Left ventricle myocardium inferior (tissue), 1 donor: Measurements from ENCODE around the gene CTBP2. TPM values are rescaled to one million over a fixed set of nuclear protein-coding genes. Genes with fewer than 3 reads are reported as not detected.

ENCODE experiments used
- DNase-seq: peaks from one replicate; pipeline ENCODE4 v3.0.0-alpha.2; 2020
- H3K27ac ChIP-seq: fragments of 200-600 bp; replicated peaks from 2 replicates; pipeline ENCODE4 v1.8.0; 2021
- H3K27me3 ChIP-seq: fragments of 200-600 bp; 2 replicates; pipeline ENCODE4 v1.8.0; 2021; ENCODE audit warnings: low read depth
- H3K36me3 ChIP-seq: fragments of 200-600 bp; 2 replicates; pipeline ENCODE4 v1.8.0; 2021
- H3K4me1 ChIP-seq: fragments of 200-600 bp; 2 replicates; pipeline ENCODE4 v1.8.0; 2021
- H3K4me3 ChIP-seq: fragments of 200-600 bp; 2 replicates; pipeline ENCODE4 v1.8.0; 2021; ENCODE audit warnings: mild to moderate bottlenecking, moderate library complexity
- H3K9me3 ChIP-seq: fragments of 200-600 bp; replicated peaks from 2 replicates; pipeline ENCODE4 v1.8.0; 2021
- intact Hi-C: fragments of 100-400 bp; cut with micrococcal nuclease; formaldehyde crosslinking; loops from one replicate; pipeline ENCODE4 v1.11.0; 2022
- total RNA-seq: library from RNA; stranded (reverse); fragmentation: NEBNext Ultra II Directional; extraction: Animal tissue kit (Norgen Biotek cat#: 25700); gene quantifications from one replicate; pipeline ENCODE4 v1.2.1, GENCODE V29; 2021
- TF ChIP-seq, protein P1 (sequence below): fragments of 200-600 bp; IDR thresholded peaks from 2 replicates; pipeline ENCODE4 v1.8.0; 2021; ENCODE audit warnings: antibody characterized with exemption, mild to moderate bottlenecking, borderline replicate concordance
- donor health status: DM: no; HTN: yes; CAD: no; lungs with severe emphysema.

CTBP2 gene
- total RNA-seq, 1 donor from 2014 or later: 29.1 TPM

- intact Hi-C loops: no loop called here
- Histone ChIP-seq H3K4me3 (no peak overlapping the region), H3K27ac (no peak overlapping the region), H3K9me3 (no peaks in the 10 kb centered on the region), H3K27me3 (peaks cover 14% of the 10 kb centered on the region), H3K4me1 (no peaks in the 10 kb centered on the region), H3K36me3 (no peaks in the 10 kb centered on the region)
- TF ChIP-seq, protein P1, sequence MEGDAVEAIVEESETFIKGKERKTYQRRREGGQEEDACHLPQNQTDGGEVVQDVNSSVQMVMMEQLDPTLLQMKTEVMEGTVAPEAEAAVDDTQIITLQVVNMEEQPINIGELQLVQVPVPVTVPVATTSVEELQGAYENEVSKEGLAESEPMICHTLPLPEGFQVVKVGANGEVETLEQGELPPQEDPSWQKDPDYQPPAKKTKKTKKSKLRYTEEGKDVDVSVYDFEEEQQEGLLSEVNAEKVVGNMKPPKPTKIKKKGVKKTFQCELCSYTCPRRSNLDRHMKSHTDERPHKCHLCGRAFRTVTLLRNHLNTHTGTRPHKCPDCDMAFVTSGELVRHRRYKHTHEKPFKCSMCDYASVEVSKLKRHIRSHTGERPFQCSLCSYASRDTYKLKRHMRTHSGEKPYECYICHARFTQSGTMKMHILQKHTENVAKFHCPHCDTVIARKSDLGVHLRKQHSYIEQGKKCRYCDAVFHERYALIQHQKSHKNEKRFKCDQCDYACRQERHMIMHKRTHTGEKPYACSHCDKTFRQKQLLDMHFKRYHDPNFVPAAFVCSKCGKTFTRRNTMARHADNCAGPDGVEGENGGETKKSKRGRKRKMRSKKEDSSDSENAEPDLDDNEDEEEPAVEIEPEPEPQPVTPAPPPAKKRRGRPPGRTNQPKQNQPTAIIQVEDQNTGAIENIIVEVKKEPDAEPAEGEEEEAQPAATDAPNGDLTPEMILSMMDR: no peak
- no peak for DNase-seq
Observed at GRCh38 chr10:125169915-125170314, 9.6 kb upstream of the CTBP2 start.

GRCh38 chr10:125169279-125169678, 8.9 kb upstream of the CTBP2 start:
- intact Hi-C loops: no loop called here
- TF ChIP-seq, protein P1: no peak
- H3K27ac ChIP-seq: no peak overlapping the region
- DNase-seq: no peak
- no peaks in the 10 kb centered on the region for H3K9me3 ChIP-seq
- peaks cover 7% of the 10 kb centered on the region for H3K27me3 ChIP-seq
- no peaks in the 10 kb centered on the region for H3K4me1 ChIP-seq
- no peaks in the 10 kb centered on the region for H3K36me3 ChIP-seq
- no peak overlapping the region for H3K4me3 ChIP-seq

- no peak for DNase-seq
Observed at GRCh38 chr10:125166658-125167057, 6.3 kb upstream of the CTBP2 start.

GRCh38 chr10:125165584-125166573, 5.5 kb upstream of the CTBP2 start:
- Histone ChIP-seq H3K4me3 (no peak overlapping the region), H3K4me1 (peaks cover 16% of the 10 kb centered on the region), H3K9me3 (no peaks in the 10 kb centered on the region), H3K27me3 (no peaks in the 10 kb centered on the region), H3K36me3 (no peaks in the 10 kb centered on the region), H3K27ac (no peak overlapping the region)
- intact Hi-C loops: no loop called here
- TF ChIP-seq, protein P1: no peak
- DNase-seq: no peak

More at GRCh38 chr10:125166658-125167057, 6.3 kb upstream of the CTBP2 start:
- TF ChIP-seq, protein P1: no peak
- no peak overlapping the region for H3K27ac ChIP-seq
- H3K4me3 ChIP-seq: no peak overlapping the region
- no peaks in the 10 kb centered on the region for H3K36me3 ChIP-seq
- H3K9me3 ChIP-seq: no peaks in the 10 kb centered on the region
- H3K4me1 ChIP-seq: peaks cover 8% of the 10 kb centered on the region
- H3K27me3 ChIP-seq: no peaks in the 10 kb centered on the region
- intact Hi-C loops: no loop called here

DNA sequence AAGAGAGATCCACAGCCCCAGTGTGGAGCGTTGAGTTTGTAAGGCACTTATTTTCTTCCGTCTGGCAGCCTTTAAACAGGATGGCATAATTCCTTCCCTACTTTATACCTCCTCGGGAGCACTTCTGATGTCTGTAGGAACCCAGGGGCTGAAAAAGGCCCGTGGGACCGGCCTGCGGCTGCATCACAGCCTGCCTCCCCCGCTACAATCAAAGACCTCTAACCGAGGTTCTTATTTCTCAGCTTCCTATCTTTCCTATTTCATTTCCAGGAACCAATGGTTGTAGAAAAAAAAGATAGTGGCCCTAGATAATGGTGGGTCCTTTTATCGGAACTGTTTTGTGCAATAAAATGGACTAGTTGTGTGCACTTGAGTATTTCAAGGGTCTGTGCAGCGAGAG, 4.1 kb upstream of the CTBP2 start:
- no peaks in the 10 kb centered on the region for H3K9me3 ChIP-seq
- intact Hi-C loops: no loop called here
- DNase-seq: no peak

More for the DNA sequence above, 4.1 kb upstream of the CTBP2 start:
- Histone ChIP-seq H3K36me3 (no peaks in the 10 kb centered on the region), H3K27ac (no peak overlapping the region), H3K4me1 (peaks cover 21% of the 10 kb centered on the region), H3K4me3 (no peak overlapping the region), H3K27me3 (no peaks in the 10 kb centered on the region)
- TF ChIP-seq, protein P1: no peak
